HT1080 (cell line): ENCODE measurements around the gene CTAGE1. TPM values are rescaled to one million over a fixed set of nuclear protein-coding genes. Genes with fewer than 3 reads are reported as not detected.
"Not testable (repeated sequence)": the region's sequence is repeated elsewhere in the genome, so short reads cannot be mapped to it uniquely, and the experiment has no call there.

Source experiments
- DNase-seq: peaks from one replicate; pipeline ENCODE4 v3.0.0-alpha.2; 2015; ENCODE audit warnings: low read depth
- polyA plus RNA-seq, 2 experiments: library from polyadenylated mRNA; depleted of rRNA; stranded (reverse); fragments of >200 nt; gene quantifications; 2 replicates each; pipeline ENCODE4 v1.2.3, GENCODE V29; 2015
- total RNA-seq: library from RNA; depleted of rRNA; stranded (reverse); fragments of >200 nt; shearing (Covaris generic); gene quantifications from 2 replicates; pipeline ENCODE4 v1.2.3, GENCODE V29; 2014; rRNA removed

Gene CTAGE1
- not detected in 2 replicates for total RNA-seq
- polyA plus RNA-seq (2015; cell fraction: cytosol; rRNA removed), result not detected in 2 replicates
- not detected in 2 replicates for polyA plus RNA-seq (2015; cell fraction: nucleus; rRNA removed)

- DNase-seq, result no peak
Observed at GRCh38 chr18:22417496-22418188, at the start of gene CTAGE1. Gene CTAGE1 (minus strand): TSS chr18:22417915. CDS start chr18:22417811, 104 bp downstream.

DNA sequence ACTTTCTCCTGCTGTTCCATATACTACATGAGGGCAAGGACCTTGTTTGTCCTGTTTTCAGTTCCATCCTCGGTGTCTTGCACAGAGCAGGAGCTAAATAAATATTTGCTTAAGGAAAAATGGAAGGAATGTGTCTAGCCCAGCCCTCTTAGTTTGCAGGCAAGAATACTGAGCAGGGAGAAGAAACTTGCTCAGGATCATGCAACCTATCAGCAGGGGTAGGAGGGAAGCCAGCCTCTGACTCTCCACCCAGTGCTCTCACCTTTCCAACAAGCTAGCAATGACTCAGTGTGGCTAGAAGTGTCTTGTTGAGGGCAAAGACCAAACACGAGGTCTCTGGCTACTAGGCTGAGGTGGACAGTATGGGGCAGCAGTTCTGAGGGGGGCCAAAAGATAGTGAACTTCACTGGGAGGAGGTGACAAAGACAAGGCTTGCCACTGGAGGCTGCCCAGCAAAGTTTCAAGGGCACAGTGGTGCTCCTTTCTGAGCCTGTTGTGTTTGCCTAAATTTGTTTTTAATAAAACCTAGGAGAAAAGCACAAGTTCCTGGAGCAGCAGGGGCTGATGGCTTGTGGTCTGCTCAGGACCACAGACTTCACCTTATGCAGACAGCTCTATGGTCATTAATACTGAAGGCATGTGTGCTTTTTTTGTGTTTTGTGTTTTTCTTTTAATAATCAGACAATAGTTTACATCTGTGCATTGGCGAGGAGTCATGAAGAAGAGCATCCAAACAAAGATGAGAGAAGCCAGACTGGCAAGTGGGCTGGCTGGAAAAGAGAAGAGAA is 49.1 kb upstream of the CTAGE1 start:
- peak; percentile 81 for DNase-seq

DNA sequence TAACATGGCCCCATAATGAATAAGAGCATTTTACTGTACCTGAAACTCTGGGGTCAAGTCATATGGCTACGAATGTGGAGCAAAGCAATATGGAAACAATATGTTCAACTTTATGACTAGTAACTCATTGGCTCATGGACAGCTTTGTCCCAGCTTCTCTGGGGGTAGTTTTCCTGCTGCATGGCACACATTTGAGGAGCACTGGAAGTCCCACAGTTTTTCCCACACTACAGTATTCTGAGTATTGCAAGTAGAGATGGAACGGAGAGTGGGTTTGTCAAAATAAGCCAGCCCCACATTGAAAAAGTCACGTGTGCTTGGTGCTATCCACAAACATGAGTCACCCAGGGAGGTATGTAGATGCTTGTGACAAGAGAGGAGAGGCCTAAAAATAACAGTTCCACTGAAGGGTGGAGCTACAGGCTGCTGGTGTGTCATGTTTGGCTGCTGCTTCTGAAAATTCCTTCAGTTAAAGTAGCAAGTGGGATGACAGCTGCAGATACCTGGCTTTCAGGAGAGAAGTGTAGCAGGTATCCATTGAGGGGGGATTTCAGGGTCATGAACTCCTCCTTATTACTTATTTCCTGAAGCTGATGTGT is 48.2 kb upstream of the CTAGE1 start:
- DNase-seq, result peak; percentile 97

GRCh38 chr18:22463076-22463475 is 45.4 kb upstream of the CTAGE1 start:
- no peak for DNase-seq

GRCh38 chr18:22459491-22459890 is 41.8 kb upstream of the CTAGE1 start:
- no peak for DNase-seq

DNA sequence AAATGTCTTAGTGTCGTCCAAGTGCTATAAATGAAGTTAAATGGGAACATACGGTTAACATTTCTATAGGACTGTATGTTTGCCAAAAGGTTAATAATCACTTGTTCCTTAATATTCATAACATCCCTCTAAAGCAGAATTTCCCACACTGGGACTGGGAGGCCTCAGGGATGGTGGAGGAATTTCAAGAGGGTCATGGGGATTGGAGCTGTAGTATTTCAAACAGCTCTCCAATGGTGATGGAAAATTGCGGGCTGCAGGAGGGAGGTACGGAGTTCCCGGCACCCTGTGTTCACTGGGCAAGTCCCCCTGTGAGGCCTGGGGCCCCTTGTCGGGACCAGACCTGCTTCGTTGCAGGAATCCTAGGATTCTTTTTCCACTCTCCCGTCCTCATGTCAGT is 39.8 kb upstream of the CTAGE1 start:
- DNase-seq, result no peak

- DNase-seq, result no peak
Observed at GRCh38 chr18:22456547-22456946, 38.8 kb upstream of the CTAGE1 start.

GRCh38 chr18:22456116-22456480 is 38.4 kb upstream of the CTAGE1 start:
- DNase-seq, result no peak

DNA sequence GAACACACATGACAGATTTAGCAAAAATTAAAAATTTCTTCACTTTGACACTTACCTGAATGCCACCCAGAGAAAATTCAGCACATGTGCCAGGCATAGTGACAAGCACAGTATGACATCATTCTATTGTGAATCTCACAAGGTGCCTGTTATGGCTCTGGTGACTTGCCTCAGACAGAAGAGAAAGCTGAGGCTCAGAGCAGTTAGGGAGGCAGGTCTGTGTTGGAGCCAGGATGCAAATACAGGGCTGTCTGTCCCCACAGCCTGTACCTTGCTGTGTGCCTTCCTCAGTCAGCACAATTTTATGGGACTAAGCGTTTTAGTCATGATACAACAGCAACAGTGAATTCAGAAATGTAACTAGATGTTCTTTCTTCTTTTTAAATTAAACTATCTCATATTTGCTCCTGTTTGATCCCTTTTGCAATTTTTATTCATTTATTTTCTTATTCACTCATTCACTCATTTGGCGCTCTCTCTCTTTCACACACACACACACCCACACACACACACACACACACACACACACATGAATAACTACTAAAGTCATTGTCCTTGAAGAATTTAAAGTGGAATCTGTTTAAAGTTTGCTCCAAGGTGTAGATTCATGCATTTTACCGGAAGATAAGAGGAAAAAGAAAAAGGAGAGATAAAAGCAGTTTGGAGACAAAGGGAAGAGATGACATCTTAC is 37.9 kb upstream of the CTAGE1 start:
- no peak for DNase-seq

- DNase-seq, result no peak
Observed at GRCh38 chr18:22453315-22453714, 35.6 kb upstream of the CTAGE1 start.

- DNase-seq, result no peak
Observed at GRCh38 chr18:22452226-22452668, 34.5 kb upstream of the CTAGE1 start.

- DNase-seq, result no peak
Observed at GRCh38 chr18:22451796-22452195, 34.1 kb upstream of the CTAGE1 start.

- DNase-seq, result not testable (repeated sequence)
Observed at GRCh38 chr18:22450766-22451165, 33.1 kb upstream of the CTAGE1 start.

DNA sequence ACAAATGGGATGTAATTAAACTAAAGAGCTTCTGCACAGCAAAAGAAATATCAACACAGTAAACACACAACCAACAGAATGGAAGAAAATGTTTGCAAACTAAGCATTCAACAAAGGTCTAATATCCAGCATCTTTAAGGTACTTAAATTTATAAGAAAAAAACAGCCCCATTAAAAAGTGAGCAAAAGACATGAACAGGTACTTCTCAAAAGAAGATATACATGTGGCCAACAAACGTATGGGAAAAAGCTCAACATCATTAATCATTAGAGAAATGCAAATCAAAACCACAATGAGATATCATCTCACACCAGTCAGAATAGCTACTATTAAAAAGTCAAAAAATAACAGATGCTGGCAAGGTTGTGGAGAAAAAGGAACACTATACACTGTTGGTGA is 32.6 kb upstream of the CTAGE1 start:
- not testable (repeated sequence) for DNase-seq

DNA sequence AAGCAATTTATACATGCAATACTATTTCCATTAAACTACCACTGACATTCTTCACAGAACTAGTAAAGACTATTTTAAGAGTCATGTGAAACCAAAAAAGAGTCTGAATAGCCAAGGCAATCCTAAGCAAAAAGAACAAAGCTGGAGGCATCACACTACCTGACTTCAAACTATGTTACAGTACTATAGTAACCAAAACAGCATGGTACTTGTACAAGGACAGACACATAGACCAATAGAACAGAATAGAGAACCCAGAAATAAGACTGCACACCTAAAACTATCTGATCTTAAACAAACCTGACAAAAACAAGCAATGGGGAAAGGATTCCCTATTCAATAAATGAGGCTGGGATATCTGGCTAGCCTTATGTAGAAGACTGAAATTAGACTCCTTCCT is 32.0 kb upstream of the CTAGE1 start:
- DNase-seq, result not testable (repeated sequence)

- no peak for DNase-seq
Observed at GRCh38 chr18:22448238-22448637, 30.5 kb upstream of the CTAGE1 start.

GRCh38 chr18:22447792-22448191 is 30.1 kb upstream of the CTAGE1 start:
- DNase-seq, result no peak

DNA sequence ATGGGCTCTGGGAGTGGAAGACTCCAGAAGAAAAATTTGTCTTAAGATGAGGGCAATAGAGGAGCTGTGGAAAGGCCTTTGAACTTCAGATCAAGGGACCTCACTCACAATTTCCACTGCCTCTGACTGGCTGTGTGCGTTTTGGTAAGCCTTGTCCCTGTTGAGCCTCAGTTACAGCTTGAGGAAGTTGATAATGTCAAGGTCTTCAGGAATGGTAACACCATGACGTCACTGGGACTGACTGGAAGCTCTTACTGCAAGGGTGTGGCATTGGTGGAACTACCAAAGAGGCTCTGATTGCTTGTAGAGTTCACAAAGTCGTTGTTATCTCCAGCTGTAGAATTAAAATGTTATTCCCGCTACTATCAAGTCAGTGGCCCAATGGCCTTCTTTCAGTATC is 29.2 kb upstream of the CTAGE1 start:
- DNase-seq, result no peak

- DNase-seq, result no peak
Observed at GRCh38 chr18:22446325-22446724, 28.6 kb upstream of the CTAGE1 start.

DNA sequence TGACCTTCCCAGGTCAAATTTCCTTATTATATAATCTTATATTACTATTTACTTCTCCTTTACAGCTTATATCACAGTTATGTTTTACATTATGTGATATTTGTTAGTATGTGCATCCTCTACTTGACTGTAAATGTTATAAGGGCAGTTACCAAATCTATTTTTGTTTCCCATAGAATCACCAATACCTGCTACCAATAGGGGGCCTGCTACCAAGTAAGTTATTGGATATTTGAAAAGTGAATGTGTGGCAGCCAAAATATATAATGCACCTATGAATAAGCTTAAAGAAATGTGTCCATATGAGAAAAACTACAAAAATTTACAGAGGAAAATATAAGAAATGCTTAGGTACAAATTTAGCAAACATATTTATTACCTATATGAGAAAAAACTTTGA is 23.9 kb upstream of the CTAGE1 start:
- DNase-seq, result no peak

- DNase-seq, result peak; percentile 47
Observed at GRCh38 chr18:22439447-22439846, 21.7 kb upstream of the CTAGE1 start.

GRCh38 chr18:22436136-22436535 is 18.4 kb upstream of the CTAGE1 start:
- no peak for DNase-seq
